Measurements from ENCODE around the gene ABHD15.

Gene ABHD15

DNA sequence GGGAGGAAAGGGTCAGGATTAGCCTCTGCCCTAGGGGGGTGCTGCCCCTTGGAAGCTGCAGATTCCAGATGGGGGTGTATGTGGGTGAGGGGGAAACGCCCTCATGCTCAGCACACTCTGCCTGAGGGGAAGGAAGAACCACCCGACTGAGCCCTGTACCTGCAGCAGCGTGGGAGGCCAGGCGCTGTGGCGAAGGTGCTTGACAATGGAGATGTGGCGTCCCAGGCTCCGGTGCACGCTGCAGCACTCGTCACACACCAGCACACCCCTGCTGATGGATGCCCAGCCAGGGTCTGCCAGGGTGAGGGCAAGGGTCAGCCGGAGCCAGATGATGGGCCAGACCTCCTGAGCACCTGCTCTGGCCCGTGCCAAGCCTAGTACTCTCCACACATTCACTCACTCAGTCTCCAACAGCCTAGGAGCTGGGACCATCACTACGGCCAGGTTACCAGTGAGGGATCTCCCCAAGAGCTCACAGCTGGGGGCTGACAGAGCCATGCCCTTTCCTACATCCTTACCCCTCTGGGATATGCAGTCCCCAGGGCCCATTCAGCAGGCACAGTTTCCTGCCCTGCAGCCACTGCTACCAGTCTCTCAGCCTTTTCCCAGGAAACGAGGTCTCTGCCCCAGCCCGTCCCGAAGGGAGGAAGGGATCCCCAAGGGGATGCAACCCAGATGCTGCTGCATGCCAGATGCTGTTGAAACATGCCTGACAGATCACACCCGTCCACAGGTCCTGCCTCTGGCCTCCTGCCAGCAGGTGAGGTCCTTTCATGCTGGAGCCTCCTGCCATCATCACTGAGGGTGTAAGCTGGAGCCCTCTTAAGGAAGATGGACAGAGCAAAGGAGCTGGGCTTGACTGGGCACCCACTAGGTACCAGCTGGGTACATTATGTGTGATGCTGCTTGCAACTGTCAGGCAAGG, 16.7 kb upstream of the ABHD15 start:
- DNase-seq = no peak

DNA sequence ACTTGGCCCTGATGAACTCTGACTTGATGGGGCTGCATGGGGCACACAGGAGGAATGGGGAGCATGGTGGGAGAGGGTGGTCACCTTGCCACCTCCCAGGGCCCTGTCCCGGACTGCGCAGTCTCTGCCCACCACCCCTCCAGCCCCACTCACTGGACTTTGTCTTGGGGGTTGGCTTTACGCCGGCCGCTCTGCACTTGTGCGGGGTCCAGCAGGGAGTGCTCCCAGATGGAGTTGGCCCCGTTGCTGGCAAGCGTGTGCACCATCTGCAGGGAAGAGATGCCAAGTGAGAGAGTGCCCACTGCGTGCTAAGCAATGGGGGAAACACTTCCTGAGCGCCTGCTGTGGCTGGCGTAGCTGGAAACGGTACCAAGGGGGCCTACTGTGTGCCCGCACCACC, 15.9 kb upstream of the ABHD15 start:
- peak in 12 of 14 donors; percentile 25 to 83 (median 66) for DNase-seq

DNA sequence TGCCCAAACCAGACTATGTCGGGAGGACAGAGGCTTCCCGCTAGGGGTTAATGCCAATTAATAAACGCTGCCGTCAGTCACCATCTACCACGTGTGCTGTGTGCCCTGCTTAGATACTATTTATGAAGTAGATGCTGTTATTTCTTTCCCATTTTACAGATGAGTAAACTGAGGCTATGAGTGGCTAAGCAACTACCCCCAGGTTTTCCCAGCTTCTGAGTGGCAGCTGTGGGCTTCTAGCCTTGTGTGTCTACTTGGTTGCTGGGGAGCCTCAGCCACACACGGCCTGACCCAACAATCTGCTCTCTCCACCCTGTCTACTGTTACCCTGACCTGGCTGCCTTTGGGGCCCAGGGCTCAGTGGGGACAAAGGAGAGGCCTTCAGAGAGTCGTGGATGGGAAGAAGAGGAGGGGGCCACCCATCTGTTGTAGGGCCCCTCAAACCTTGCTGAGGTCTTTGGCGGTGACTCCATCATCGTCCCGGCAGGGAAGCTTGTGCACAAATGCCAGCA, 15.5 kb upstream of the ABHD15 start:
- peak in 1 of 14 donors; percentile 49 for DNase-seq

DNA sequence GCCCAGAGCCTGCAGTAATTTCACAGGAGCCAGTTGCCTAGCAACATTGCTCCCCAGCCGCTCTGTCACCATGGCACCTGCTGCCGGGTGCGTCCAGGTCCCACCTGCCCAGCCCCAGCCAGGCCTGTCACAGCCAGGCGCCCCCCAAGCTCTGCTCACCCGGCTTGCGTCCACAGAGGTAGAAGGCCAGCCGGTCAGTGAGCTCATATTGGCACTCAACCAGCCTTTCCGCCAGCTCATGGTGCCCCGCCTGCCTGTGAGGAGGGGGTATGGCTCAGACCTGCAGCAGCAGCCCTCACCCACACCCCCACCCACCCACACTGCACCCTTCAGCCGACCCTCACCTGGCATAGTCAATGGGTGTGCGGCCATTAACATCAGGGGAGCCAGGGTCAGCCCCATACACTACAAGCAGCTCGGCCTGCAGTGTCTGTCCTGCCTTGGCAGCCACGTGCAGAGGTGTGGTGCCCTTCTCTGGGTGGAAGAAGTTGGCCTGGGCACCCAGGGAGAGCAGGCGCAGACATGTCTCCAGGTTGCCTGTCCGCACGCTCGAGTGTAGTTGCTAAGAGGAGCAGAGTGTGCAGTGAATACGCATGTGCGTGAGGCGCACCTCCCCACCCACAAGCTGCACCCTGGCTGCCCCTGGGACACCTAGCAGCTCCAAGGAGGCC, 14.9 kb upstream of the ABHD15 start:
- peak in 1 of 14 donors; percentile 47 for DNase-seq

DNA sequence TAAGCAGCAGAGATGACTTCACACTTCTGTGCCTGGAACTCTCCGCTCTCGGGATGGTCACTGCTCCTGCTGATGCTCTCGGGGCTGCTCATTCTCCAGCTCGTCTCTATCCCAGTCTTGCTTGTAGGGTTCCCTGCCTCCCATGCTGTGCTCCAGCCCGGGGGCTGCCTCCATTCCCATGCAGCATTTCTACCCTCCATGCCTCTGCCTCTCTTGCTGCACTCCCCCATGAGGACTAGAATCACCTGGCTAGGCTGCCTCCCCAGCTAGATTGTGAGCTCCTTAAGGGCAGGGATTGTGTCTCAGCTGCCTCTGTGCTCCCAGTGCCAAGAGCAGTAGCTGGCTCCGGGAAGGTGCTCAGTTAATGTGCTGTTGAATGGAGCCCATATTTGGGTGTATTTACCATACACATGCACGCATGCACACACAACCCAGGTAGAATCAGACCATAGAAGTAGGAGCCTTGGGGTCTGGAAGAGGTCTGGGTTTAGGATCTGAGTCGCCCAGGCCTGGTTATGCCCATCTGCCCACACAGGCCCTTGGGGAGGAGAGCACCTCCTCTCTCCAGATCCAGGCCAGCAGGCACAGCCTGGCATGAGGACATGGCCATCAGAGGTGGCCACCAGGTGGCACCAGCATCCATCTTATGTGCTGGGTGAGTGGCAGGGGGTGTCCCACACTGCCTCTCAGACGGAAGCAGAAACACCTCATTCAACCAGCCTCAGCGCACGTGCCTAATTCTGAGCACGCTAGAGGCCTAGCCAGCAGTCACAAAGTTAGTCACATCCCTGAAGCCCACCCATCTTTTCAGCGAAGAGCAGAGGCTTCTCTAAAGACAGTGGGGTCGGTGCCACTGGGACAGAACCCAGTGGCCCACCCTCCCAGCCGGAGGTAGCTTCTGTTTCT, 13.3 kb upstream of the ABHD15 start:
- peak in 13 of 14 donors; percentile 42 to 83 (median 76) for DNase-seq

DNA sequence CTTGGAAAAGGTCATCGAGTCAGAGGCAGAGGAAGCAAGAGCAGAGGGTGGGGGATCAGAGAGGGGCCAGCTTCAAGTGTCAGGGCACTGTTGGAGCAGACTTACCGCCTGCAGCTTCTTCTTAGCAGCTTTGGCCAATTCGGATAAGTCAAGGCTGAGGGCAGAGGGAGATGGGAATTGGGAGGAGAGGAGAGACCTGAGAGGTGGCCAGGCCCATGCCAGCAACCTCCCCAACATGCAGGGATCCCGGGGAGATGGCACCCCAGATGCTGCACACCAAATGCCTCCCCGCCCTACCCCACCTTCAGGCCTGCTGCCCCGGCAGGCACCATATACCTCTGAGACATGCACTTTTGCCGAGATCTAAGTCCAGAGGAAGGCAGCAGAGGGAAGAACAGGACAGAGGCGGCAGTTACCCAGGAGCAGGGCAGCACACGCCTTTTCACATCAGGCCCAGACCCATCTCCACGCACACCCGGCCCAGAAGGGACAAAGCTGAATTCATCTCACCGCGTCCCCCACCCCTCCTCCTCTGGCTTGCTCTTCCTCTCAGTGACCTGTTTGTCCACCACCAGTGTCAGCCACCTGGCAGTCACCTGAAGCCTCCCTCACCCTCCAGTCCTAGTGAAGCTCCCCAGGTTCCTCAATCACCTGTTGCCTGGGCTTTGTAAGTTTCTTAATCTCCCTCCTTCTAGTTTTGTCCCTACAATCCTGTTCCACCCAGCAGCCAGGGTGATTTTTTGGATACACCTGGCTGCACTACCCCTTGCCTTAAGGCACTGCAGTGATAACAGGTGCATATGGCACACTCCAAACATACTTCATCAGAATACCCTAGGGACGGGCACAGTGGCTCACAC, 12.0 kb upstream of the ABHD15 start:
- no peak for DNase-seq

DNA sequence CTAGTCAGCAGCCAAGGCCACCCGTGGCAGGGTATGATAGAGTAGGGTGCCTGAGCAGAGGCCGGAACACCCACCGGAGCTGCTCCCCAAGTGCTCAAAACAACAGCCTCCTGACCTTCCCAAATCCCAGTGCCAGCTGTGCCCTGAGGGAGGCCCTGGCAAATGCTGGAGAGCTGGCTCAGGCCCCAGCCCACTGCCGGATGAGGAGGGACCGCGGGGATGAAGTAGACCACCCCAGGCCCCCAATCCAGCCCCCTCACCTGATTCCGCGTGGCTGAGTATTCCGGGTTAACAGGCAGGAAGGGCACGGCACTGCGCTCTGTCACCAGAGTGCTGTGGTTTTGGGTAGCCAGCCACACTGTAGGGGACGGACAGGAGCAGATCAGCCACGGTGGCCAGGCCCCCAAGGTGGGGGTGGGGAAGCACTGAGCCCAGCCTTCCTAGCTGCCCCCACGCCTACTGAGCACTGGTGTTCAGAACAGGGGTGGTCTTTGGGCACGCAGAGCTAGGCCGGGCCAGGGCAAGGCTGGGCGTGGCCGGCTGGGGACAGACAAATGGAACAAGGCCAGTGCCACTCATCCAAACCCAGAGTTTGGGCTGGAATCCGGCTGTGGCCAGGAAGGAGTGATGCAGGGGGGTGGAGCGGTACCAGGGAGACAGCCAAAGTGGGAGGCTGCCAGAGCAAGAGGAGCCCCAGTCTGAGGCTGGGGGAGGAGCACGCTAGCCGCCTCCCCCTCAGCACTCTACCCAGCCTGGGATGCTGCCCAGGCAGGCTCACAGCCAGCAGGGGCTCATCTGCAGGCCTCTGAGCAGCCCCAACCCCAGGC, 10.8 kb upstream of the ABHD15 start:
- DNase-seq = peak in 11 of 14 donors; percentile 35 to 81 (median 53)

DNA sequence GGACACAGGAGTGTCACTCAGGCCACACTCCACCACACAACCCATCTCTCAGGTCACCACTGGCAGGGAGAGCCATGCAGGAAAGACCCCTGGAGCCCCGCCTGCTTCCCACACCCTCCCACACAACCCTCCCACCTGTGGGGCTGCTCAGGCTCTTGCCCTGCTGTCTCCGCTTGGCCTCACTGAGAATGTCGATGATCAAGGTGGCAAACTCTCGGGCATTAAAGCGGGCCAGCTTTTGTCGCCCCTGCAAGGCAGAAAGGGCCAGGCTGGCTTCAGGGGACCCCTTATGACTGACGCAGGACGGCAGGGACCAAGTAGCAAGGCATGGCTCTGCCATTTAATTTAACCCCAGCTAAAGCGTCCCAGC, 10.1 kb upstream of the ABHD15 start:
- DNase-seq = no peak

DNA sequence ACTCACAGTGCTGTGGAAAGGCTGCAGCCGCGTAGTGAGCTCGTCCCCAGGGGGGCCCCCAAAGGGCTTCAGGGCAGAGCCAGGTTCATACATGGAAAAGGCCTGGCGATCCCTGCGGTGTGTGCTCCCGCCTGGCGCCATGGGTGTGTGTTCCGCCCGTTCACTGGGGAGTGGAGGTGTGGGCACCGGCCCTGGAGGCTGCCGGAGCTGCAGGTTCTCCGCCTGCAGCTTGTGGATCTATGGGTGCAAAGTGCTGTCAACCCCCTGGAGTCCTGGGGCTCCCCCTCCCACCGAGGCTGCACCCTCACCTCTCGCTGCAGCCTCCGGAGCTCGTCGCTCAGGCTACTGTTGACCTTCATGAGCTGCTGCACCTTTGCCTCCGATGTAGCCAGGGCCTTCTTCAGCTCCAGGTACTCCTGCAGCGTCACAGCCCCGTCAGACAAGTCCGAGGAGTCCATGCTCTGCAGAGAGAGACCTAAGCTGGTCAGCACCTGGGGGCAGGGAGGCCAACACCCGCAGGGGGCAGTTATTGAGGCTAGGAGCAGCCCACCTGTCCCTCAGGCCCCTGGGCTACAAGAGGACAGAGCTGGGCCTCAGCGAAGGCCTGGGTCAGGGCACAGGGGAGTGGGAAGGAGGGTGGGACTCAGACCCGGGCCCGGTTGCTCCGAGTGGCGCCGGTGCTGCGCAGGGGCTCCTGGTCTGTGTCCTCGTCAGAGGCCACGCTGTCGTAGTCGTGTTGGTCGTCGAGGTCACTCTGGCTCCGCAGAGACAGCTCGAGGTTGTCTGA, 9.6 kb upstream of the ABHD15 start:
- no peak for DNase-seq

DNA sequence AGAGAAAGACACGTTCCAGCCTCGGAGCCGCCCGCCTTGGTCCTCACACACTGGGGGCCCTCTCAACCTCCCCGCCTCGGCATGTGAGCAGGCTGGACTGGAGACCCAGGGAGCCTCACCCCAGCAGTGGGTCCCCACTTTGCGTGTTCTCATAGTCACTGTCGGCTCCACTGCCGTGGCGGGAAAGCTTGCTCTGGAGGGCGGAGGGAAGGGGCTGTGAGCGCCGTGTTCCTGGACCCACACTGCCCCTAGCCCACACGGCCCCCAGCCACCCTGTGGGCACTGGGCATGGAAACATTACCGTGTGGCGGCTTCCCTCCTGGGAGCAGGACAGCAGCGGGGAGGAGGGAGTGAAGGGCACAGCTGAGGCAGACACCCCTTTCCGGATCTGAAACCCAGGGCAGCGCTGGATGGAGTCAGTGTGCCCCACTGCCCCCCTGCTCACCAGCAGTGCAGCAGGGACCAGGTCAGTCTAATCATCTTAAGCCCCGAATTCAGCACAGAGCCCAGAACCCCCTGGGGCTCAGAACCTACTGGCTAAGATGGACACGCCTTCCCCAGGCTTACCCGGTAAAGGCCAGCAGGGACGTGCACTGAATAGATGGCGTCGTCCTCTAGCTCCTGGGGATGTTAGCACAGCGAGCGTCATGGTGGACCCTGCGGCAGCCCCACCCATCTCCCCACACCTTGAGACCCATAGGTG, 8.8 kb upstream of the ABHD15 start:
- no peak for DNase-seq

DNA sequence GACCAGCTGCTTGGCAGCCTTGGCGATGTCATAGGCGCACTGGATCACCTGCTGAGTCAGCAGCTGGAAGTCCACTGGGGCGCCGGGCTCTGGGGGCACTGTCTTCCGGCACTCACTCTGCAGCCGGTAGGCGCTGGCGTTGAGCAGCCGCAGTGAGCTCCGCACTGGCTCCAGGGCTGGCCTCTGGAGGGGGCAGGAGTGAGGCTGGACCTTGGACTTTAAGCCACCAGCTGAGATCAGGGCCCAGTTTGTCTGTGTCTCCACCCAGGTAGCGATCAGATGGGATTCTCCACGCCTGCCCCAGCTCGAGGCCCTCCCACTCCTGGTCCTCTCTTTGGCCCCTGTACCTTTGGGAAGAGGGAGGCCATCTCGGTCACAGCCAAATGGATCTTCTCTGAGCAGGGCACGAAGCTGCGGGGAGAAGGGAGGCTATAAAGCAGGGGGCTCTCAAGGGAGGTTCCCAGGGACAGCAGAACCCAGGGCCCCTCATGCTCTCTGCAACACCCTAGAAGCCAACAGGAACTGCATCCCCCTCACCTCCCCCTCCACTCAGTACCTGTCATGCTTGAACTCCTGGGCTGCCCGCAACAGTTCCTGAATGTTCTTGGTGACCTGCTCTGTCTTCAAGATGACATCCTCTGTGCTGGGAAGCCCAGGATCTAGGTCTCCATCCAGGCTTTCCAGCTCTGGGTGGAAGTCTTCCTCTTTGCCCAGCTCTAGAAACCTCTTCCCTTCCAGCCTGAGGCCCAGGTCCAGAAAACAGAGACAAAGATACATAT, 8.1 kb upstream of the ABHD15 start:
- DNase-seq = no peak

DNA sequence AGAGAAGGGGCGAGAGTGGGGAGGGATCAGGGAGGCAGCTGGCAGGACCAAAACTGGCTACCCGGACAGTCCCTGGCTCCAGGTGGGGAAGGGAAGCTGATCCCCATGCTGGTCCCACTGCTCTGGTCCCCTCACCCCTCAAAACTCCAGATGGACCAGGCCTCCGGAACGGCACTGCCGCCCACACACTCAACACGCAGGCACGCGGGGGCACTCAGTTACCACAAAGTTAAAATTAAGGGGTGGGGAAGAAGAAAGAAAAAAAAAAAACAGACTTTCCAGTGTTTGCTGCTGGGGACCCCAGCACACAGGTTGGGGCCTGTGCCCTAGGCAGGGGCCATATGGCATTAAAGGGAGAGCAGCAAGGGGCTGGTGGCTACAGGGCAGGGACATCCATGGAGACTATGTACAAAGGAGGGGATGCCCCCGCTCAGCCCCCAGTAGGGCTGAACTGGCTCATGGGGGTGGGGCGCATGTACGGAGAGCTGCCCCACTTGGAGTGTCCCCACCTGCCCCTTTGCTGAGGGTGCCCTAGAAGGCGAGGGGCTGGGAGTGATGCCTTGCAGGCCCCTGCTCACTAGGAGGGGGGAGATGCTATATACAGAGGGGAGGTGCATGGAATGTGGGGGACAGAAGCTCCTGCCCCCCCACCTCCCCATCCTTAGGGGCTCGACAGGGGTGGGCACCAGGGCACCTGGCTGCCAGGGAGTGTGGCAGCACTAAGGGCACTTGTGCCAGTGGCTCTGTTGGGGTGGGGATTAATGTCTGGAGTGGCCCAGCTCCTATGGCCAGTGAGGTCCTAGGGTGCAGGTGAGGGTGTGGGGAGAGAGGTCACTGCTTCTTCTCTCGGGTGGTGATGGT, 7.3 kb upstream of the ABHD15 start:
- no peak for DNase-seq

DNA sequence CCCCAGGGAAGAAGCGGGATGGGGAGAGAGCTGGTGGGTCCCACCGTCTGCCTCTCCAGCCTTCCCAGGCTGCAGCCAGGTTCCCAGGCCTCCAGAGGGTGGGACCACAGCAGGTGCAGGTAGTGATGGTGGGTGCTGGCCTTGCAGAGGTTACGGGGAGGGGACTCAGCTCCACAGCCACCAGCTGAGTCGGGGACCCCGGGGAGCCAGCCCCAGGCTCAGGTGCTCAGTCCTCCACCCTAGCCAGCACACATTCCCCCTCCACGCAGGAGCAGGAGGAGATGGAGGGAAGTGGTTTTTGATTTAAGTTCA, 6.7 kb upstream of the ABHD15 start:
- DNase-seq = no peak

DNA sequence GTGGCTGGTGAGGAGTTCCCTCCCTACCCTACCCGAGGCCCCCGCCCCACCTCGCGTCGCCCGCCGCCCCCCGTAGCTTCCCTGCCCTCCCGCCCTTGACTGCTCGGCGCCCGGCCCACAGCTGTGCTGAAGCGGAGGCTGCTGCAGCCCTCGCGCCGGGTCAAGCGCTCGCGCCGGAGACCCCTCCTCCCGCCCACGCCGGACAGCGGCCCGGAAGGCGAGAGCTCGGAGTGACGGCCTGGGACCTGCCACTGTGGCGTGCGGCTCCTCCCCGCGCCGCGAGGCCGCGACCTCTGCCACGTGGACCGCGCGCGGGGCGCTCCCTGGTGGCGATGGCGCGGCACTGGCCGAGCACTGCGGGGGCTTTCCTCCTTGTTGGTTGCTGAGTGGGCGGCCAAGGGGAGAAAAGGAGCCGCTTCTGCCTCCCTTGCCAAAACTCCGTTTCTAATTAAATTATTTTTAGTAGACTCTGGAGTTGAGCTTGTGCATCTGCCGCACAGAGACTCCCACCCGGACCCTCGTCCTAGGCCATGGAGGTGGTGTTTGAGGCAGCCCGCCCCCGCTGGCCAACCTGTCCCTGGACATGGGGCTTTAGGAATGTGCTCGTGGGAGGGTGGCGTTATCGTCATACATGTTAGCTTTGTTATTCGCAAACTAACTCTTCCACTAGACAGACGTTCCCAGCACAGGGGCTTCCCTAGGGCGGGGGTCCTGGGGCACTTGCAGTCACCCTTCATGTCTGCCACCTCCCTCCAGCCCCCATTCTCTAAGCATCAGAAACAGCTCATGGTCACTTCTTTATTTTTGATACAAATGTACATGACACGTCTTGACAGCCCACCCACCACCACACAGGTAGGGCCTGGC, 6.1 kb upstream of the ABHD15 start:
- peak in 6 of 14 donors; percentile 23 to 70 (median 48) for DNase-seq

DNA sequence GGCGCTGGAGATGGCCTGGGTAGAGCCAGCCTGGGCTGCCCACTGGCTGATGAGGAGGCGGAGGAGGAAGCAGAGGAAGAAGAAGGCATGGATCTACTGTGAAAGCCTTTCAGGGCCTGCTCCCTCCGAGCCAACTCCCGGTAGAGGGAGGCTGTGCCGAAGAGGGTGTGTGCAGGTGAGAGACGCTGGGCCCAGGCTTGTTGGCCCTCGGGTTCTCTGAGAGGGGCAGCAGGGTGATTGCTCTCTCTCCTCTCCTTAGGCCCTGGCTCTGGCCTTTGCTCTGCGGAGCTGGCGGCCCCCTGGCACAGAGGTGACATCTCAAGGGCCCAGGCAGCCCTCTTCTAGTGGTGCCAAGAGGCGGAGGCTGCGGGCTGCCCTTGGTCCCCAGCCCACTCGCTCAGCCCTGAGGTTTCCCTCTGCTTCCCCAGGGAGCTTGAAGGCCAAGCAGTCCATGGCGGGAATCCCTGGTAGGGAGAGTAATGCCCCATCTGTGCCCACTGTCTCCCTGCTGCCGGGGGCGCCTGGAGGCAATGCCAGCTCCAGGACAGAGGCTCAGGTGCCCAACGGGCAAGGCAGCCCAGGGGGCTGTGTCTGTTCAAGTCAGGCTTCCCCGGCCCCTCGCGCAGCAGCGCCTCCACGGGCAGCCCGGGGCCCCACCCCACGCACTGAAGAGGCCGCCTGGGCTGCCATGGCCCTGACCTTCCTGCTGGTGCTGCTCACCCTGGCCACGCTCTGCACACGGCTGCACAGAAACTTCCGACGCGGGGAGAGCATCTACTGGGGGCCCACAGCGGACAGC, 5.2 kb upstream of the ABHD15 start:
- no peak for DNase-seq

DNA sequence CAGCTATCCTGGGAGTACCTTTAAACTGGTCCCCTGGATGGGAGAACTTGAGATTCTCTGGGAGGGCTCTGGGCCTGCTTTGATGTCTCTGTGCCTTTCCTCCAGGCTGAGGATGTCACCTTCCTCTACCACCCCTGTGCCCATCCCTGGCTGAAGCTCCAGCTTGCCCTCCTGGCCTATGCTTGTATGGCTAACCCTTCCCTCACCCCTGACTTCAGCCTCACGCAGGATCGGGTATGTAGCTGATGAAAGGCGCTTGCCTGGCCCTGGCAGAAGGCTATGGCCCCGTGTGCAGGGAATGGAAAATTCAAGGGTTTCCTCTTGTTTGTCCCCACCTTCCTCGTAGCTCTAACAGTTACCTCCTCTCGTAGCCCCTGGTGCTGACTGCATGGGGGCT, 4.6 kb upstream of the ABHD15 start:
- no peak for DNase-seq

All from C1 segment of cervical spinal cord (tissue), 14 donors.